HG03045 (cell line): ENCODE measurements around the gene GNAI2.
"Not testable (repeated sequence)": the region's sequence is repeated elsewhere in the genome, so short reads cannot be mapped to it uniquely, and the experiment has no call there.

Source experiments
- ATAC-seq: cut with Tn5 transposase; IDR thresholded peaks from one replicate; pipeline ENCODE4 v1.9.1; 2021; ENCODE audit warnings: mild to moderate bottlenecking, moderate library complexity; ENCODE audit not compliant: unreplicated experiment

The GNAI2 gene

GRCh38 chr3:50204804-50205412, 31.1 kb upstream of the GNAI2 start, which contains the start of gene SLC38A3:
SLC38A3 (plus strand) TSS chr3:50205271; CDS start chr3:50214200, 8,929 bp downstream.
- ATAC-seq, result no peak

- ATAC-seq, result no peak
Measured at GRCh38 chr3:50205413-50206276, 30.4 kb upstream of the GNAI2 start.

- ATAC-seq, result no peak
Measured at GRCh38 chr3:50207359-50208042, 28.5 kb upstream of the GNAI2 start.

GRCh38 chr3:50208677-50209344, 27.2 kb upstream of the GNAI2 start:
- no peak for ATAC-seq

- no peak for ATAC-seq
Measured at GRCh38 chr3:50210176-50210509, 25.9 kb upstream of the GNAI2 start.

GRCh38 chr3:50210510-50211367, 25.3 kb upstream of the GNAI2 start:
- no peak for ATAC-seq

GRCh38 chr3:50211368-50211717, 24.7 kb upstream of the GNAI2 start:
- not testable (repeated sequence) for ATAC-seq

GRCh38 chr3:50211930-50212329, 24.1 kb upstream of the GNAI2 start:
- no peak for ATAC-seq

GRCh38 chr3:50212502-50212901, 23.5 kb upstream of the GNAI2 start:
- ATAC-seq, result no peak

GRCh38 chr3:50212971-50213370, 23.0 kb upstream of the GNAI2 start:
- ATAC-seq, result no peak

GRCh38 chr3:50213373-50213772, 22.6 kb upstream of the GNAI2 start:
- no peak for ATAC-seq

- ATAC-seq, result no peak
Measured at GRCh38 chr3:50214824-50215223, 21.2 kb upstream of the GNAI2 start.

GRCh38 chr3:50215529-50215928, 20.5 kb upstream of the GNAI2 start:
- no peak for ATAC-seq

GRCh38 chr3:50217681-50218080, 18.3 kb upstream of the GNAI2 start:
- ATAC-seq, result no peak

GRCh38 chr3:50218448-50218847, 17.6 kb upstream of the GNAI2 start:
- no peak for ATAC-seq

GRCh38 chr3:50219285-50219684, 16.7 kb upstream of the GNAI2 start:
- no peak for ATAC-seq

- no peak for ATAC-seq
Measured at GRCh38 chr3:50220109-50220508, 15.9 kb upstream of the GNAI2 start.

- ATAC-seq, result no peak
Measured at GRCh38 chr3:50221051-50221410, 15.0 kb upstream of the GNAI2 start.

- ATAC-seq, result no peak
Measured at GRCh38 chr3:50221411-50222168, 14.4 kb upstream of the GNAI2 start.

- no peak for ATAC-seq
Measured at GRCh38 chr3:50222169-50222528, 13.9 kb upstream of the GNAI2 start.
